HG02610 (cell line): Measurements from ENCODE around the gene SCYL1.

Experiments
- ATAC-seq: cut with Tn5 transposase; IDR thresholded peaks from one replicate; pipeline ENCODE4 v1.9.1; 2021; ENCODE audit warnings: mild to moderate bottlenecking, moderate library complexity; ENCODE audit not compliant: unreplicated experiment

SCYL1 gene

GRCh38 chr11:65551572-65552387 is 26.9 kb downstream of the SCYL1 start:
- no peak for ATAC-seq

GRCh38 chr11:65552388-65552951 is 27.6 kb downstream of the SCYL1 start:
- ATAC-seq = no peak

GRCh38 chr11:65553301-65554001 is 28.6 kb downstream of the SCYL1 start:
- ATAC-seq = no peak

- ATAC-seq = no peak
These were observed 29.4 kb downstream of the SCYL1 start for GRCh38 chr11:65554057-65554818.

GRCh38 chr11:65554842-65555430 is 30.1 kb downstream of the SCYL1 start:
- ATAC-seq = no peak

- no peak for ATAC-seq
These were observed 30.9 kb downstream of the SCYL1 start for GRCh38 chr11:65555693-65556231.

GRCh38 chr11:65556470-65557279 is 31.8 kb downstream of the SCYL1 start:
- no peak for ATAC-seq

- no peak for ATAC-seq
These were observed 32.6 kb downstream of the SCYL1 start for GRCh38 chr11:65557280-65558001.

- no peak for ATAC-seq
These were observed 33.4 kb downstream of the SCYL1 start, which contains the start of gene LTBP3 for GRCh38 chr11:65558002-65558929. TSS of gene LTBP3 (minus strand) at chr11:65558359. CDS start at chr11:65557959, 400 bp downstream.

DNA sequence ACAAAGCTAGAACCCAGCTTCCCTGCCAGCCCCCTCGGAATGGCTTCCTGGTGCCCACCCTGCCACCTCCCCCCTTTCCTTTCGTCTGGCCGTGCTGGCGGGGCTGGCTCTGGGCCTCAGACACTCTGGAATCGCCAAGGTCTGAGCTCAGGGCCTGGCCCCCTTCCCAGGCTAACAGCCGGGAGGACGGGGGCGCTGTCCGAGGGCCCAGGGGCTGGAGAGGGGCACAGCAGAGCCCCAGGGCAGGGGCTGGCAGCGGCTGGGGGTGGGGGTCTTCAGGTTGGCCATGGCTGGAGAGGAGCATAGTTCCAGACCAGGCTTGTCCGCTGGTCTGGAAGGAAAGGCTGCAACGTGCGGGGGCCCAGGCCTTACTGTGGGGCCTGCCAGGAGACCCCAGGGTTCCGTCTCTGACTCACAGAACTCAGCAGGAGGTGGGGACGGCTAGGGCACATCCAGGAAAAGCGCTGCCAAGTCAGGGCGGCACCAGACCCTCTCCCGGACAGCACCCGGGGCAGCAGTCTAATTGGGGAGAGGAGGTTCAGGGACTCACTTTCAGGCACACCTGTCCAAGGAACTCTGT is 34.1 kb downstream of the SCYL1 start:
- no peak for ATAC-seq

- ATAC-seq = no peak
These were observed 34.7 kb downstream of the SCYL1 start for GRCh38 chr11:65559535-65559934.

DNA sequence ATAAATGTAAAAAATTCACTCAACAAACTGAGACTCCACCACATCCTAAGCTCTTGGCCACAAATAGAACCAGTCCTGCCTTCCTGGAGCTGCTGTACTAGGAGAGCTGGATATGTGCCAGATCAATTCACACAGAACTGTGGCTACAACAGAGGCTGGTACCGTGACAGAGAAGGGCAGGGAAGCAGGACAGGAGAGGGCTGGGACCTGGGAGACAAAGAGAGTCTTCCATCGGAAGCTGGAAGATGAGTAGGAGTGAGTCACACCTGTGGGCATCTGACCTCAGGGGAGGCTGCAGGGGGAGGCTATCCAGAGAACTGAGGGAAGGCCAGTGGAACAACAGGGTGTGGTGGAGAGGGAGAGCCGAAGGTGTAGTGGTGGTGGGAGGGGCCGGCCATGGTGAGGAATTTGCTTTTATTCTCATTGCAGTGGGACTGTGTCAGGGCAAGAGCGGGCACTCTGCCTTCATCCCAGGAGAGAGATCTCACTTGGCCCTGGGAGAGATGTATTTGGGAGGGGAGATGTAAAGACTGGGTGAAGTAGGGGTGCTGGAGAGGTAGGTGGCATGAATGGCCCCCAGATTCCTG is 35.2 kb downstream of the SCYL1 start:
- no peak for ATAC-seq

- ATAC-seq = no peak
These were observed 35.9 kb downstream of the SCYL1 start for GRCh38 chr11:65560555-65561418.

- ATAC-seq = no peak
These were observed 37.1 kb downstream of the SCYL1 start for GRCh38 chr11:65562020-65562419.

GRCh38 chr11:65562788-65563187 is 37.9 kb downstream of the SCYL1 start:
- no peak for ATAC-seq

GRCh38 chr11:65563601-65564000 is 38.7 kb downstream of the SCYL1 start:
- no peak for ATAC-seq
